BJ (cell line): ENCODE results near the gene MACO1. TPM values are rescaled to one million over a fixed set of nuclear protein-coding genes. Genes with fewer than 3 reads are reported as not detected.

Experiments
- CTCF ChIA-PET: fragments of 350-600 bp; formaldehyde crosslinking; extraction: SDS; loops from one replicate; lab custom pipeline; 2021; ENCODE audit warnings: antibody characterized with exemption, inconsistent platforms; lab: Yijun Ruan, JAX
- POLR2A ChIA-PET: fragments of 300-600 bp; sonication (Branson Sonifier 250); formaldehyde crosslinking; extraction: SDS; loops from one replicate; lab custom pipeline; 2021; ENCODE audit warnings: antibody characterized with exemption; lab: Charles Lee
- DNase-seq: peaks from one replicate; pipeline ENCODE4 v3.0.0-alpha.2; 2011; ENCODE audit warnings: low read depth
- H3K27me3 ChIP-seq: 2 replicates; pipeline ENCODE4 v1.6.0; 2011; ENCODE audit warnings: low read length; ENCODE audit not compliant: control insufficient read depth, insufficient read depth
- H3K36me3 ChIP-seq: 2 replicates; pipeline ENCODE4 v1.5.1; 2011; ENCODE audit warnings: low read length; ENCODE audit not compliant: control insufficient read depth, insufficient read depth
- H3K4me3 ChIP-seq: 2 replicates; pipeline ENCODE4 v1.5.1; 2011; ENCODE audit warnings: low read depth, mild to moderate bottlenecking, control low read depth, low read length
- polyA plus RNA-seq: library from polyadenylated mRNA; depleted of rRNA; stranded (reverse); fragments of >200 nt; gene quantifications from 2 replicates; pipeline ENCODE4 v1.2.3, GENCODE V29; 2011
- TF ChIP-seq, protein P1 (sequence below): IDR thresholded peaks from 2 replicates; pipeline ENCODE4 v1.5.1; 2011; ENCODE audit warnings: low read depth, mild to moderate bottlenecking, control low read depth, inconsistent platforms, low read length, moderate library complexity; ENCODE audit not compliant: insufficient read depth

The MACO1 gene
- polyA plus RNA-seq, 1 experiment: 9.5 TPM

DNA sequence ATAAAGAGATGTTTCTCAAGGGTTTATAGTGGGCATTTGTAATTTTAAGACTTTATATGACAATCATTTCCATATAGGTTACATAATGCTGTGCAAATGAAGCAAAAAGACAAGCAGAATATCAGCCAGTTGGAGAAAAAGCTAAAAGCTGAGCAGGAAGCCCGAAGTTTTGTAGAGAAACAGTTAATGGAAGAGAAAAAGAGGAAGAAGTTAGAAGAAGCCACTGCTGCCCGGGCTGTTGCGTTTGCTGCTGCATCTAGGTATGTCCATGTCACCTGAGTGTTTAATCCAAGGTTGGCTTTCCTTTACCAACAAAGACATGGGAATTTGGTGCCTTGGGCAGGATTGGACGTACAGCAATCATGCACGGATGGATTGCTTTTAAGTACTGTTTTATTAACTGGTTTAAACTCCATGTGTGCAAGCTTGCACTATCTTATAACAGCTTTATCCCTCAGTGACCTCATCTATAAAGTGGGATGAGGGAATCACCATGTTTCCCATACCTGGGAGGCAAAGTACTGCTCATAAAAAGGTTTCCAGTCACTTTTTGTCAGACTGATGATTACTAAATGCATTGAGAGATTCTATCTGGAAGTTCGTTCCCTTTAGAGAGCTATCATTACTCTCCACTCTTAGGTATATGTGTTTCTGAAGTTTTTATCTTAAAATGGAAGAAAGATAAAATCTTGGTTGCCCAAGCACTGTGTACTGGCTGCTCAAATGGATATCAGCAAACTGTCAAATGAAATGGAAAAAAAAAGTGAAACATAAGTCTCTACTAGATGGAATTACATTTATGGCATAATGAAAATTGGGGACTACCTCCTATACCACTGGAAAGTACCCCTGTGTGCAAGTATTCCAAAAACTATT lies 55.1 kb downstream of the MACO1 start:
- CTCF ChIA-PET: interaction anchor here (0.7 to 1.4 kb wide), 4 partner anchors 9 to 87 kb away, joined by 3 to 5 read pairs (median 4); no protein-coding TSS in a partner anchor
- POLR2A ChIA-PET: no interaction called here
- Histone ChIP-seq H3K36me3 (peaks cover 3% of the 10 kb centered on the region; the same call in 1 of the 2 replicates), H3K27me3 (no peaks in the 10 kb centered on the region), H3K4me3 (no peak overlapping the region)
- TF ChIP-seq, protein P1, sequence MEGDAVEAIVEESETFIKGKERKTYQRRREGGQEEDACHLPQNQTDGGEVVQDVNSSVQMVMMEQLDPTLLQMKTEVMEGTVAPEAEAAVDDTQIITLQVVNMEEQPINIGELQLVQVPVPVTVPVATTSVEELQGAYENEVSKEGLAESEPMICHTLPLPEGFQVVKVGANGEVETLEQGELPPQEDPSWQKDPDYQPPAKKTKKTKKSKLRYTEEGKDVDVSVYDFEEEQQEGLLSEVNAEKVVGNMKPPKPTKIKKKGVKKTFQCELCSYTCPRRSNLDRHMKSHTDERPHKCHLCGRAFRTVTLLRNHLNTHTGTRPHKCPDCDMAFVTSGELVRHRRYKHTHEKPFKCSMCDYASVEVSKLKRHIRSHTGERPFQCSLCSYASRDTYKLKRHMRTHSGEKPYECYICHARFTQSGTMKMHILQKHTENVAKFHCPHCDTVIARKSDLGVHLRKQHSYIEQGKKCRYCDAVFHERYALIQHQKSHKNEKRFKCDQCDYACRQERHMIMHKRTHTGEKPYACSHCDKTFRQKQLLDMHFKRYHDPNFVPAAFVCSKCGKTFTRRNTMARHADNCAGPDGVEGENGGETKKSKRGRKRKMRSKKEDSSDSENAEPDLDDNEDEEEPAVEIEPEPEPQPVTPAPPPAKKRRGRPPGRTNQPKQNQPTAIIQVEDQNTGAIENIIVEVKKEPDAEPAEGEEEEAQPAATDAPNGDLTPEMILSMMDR: no peak
- no peak for DNase-seq

DNA sequence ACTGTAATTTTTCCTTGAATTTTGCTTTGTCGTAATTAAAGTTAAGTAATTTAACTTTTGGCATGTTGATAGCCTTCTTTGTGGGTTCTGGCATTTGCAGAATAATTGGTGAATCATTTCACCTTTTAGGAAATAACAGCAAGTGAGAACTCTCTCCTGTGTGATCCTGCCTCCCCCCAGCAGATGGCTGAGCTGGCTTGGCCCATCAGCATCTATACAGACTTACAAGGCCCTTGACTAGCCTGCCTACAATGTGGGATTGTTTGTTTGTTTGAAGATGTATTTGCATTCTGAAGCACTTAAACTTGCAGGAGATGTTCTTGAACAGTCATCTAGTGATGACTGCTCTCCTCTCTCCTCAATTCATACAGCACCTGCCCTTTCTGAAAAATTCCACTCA lies 55.9 kb downstream of the MACO1 start:
- POLR2A ChIA-PET: no interaction called here
- no peak overlapping the region for H3K4me3 ChIP-seq
- CTCF ChIA-PET: interaction anchor here (0.7 to 3.0 kb wide), 4 partner anchors 14 to 86 kb away, joined by 3 to 11 read pairs (median 6); no protein-coding TSS in a partner anchor
- H3K27me3 ChIP-seq: no peaks in the 10 kb centered on the region
- TF ChIP-seq, protein P1: peak; percentile 43
- peaks cover 6% of the 10 kb centered on the region for H3K36me3 ChIP-seq
- DNase-seq: no peak

DNA sequence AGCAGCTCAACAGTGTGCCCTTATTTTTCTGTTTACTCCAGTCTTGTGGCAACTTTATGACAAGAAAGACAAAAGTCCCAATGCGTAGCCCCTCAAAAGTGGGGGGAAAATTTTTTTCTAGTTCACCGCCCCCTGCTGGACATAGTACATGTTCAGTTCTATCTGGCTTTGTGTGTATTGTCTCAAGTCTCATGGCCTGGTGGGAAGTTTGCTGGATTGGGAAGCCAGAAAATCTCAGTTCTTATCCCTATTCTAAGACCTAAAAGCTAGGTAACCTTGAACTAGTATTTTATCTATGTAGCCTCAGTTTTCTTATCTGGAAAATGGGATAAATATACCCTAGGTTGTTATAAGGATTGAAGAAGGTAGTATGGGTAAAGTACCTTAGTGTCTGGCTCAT lies 56.9 kb downstream of the MACO1 start:
- CTCF ChIA-PET: interaction anchor here (0.6 to 3.7 kb wide), 8 partner anchors 15 to 374 kb away, joined by 3 to 16 read pairs (median 4); no protein-coding TSS in a partner anchor
- DNase-seq: no peak

DNA sequence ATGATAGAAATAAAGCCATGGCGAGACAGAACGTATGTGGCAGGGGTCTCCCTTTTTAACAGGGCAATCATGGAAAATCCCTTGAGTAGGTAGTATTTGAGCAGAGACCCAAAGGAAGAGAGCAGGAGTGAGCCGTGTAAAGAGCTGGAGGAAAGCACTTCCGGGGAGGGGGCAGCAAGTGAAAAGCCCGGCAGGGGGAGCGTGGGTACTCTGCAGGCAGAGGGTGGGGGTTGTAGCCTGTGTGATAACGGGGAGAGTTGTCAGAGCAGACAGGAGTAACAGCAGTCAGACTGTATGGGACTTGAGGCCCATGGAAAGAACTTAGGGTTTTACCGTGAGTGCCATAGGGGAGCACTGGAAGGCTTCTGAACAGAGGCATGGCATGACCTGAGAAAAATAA lies 61.6 kb downstream of the MACO1 start:
- Histone ChIP-seq H3K27me3 (no peaks in the 10 kb centered on the region), H3K4me3 (no peak overlapping the region), H3K36me3 (peaks cover 11% of the 10 kb centered on the region)
- DNase-seq: no peak
- POLR2A ChIA-PET: no interaction called here
- TF ChIP-seq, protein P1: no peak
- CTCF ChIA-PET: interaction anchor here (0.7 to 1.5 kb wide), 4 partner anchors 9 to 363 kb away, joined by 3 to 5 read pairs (median 4); no protein-coding TSS in a partner anchor

More for the DNA sequence above, 56.9 kb downstream of the MACO1 start:
- TF ChIP-seq, protein P1: peak; percentile 38
- Histone ChIP-seq H3K36me3 (peaks cover 11% of the 10 kb centered on the region), H3K4me3 (no peak overlapping the region), H3K27me3 (no peaks in the 10 kb centered on the region)
- POLR2A ChIA-PET: no interaction called here

DNA sequence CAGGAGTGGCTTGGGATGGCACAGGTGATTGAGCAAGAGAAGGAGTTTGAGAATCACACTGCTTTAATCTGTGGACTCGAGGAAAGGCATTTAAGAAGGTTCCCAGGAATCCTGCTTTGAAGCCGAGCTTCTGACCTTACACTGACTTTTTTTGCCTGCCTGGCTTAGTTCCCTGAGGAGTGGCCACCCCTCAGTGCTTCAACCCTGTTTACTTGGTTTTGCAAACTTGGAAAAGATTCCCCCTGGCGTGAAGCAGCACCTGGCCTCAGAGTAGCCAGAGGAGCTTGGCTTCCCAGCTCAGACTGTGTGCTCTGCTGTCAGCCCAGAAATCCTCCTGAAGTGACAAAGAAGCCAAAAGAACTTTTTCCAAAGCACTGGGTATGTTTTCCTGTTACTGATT lies 64.3 kb downstream of the MACO1 start:
- Histone ChIP-seq H3K36me3 (peaks cover 10% of the 10 kb centered on the region), H3K27me3 (no peaks in the 10 kb centered on the region), H3K4me3 (no peak overlapping the region)
- DNase-seq: no peak
- CTCF ChIA-PET: no interaction called here
- POLR2A ChIA-PET: no interaction called here
- TF ChIP-seq, protein P1: no peak
